Testis (tissue), 2 donors: ENCODE data around the gene KRTAP9-4.
"Not testable (repeated sequence)": the region's sequence is repeated elsewhere in the genome, so short reads cannot be mapped to it uniquely, and the experiment has no call there.

Experiments used
- CTCF ChIP-seq, 3 experiments: fragments of 450-650 bp in 2 of 3; fragments of 200-600 bp in 1 of 3; sonication (generic) in 1 of 3; IDR thresholded peaks; one replicate each; pipeline ENCODE4 v1.5.1; 2016 to 2019; ENCODE audit warnings: antibody characterized with exemption in 3 of 3, mild to moderate bottlenecking in 2 of 3, moderate library complexity in 1 of 3
- POLR2A ChIP-seq: fragments of 450-650 bp; IDR thresholded peaks from one replicate; pipeline ENCODE4 v1.6.1; 2017; ENCODE audit warnings: antibody characterized with exemption, mild to moderate bottlenecking, moderate library complexity

GRCh38 chr17:41232399-41233105, 16.9 kb upstream of the KRTAP9-4 start, which contains the start of gene KRTAP9-3:
- not testable (repeated sequence) for TF ChIP-seq CTCF (IDR thresholded peaks at IDR 0.05); POLR2A
